ENCODE results near the gene FBXO48. TPM values are rescaled to one million over a fixed set of nuclear protein-coding genes. Genes with fewer than 3 reads are reported as not detected.

FBXO48 gene
- polyA plus RNA-seq, 1 donor (not counting 4 experiments of a cell fraction or from before 2014, with no cell fraction given): 1.9 TPM

GRCh38 chr2:68468801-68469200 is 1.7 kb upstream of the FBXO48 start:
- Histone ChIP-seq H3K27ac (ENCODE audit: control insufficient read depth, insufficient read depth, low read length) (peak overlapping the region; percentile 34), H3K4me3 (ENCODE audit: control insufficient read depth in 2 of 3, extremely low read depth in 1 of 3, insufficient read depth in 2 of 3, low read depth in 1 of 3, low read length in 3 of 3) (peak overlapping the region in 2 of 3 experiments; percentile 67 to 70)
- TF ChIP-seq EZH2 (IDR thresholded peaks at IDR 0.05; ENCODE audit: low read length): no peak
- TF ChIP-seq, protein P1, sequence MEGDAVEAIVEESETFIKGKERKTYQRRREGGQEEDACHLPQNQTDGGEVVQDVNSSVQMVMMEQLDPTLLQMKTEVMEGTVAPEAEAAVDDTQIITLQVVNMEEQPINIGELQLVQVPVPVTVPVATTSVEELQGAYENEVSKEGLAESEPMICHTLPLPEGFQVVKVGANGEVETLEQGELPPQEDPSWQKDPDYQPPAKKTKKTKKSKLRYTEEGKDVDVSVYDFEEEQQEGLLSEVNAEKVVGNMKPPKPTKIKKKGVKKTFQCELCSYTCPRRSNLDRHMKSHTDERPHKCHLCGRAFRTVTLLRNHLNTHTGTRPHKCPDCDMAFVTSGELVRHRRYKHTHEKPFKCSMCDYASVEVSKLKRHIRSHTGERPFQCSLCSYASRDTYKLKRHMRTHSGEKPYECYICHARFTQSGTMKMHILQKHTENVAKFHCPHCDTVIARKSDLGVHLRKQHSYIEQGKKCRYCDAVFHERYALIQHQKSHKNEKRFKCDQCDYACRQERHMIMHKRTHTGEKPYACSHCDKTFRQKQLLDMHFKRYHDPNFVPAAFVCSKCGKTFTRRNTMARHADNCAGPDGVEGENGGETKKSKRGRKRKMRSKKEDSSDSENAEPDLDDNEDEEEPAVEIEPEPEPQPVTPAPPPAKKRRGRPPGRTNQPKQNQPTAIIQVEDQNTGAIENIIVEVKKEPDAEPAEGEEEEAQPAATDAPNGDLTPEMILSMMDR (optimal IDR thresholded peaks at IDR 0.05 in 1 of 3, IDR thresholded peaks at IDR 0.05 in 1 of 3, conservative IDR thresholded peaks at IDR 0.05 in 1 of 3; ENCODE audit: extremely low read depth in 1 of 3, insufficient read depth in 2 of 3, low read length in 3 of 3): no peak

DNA sequence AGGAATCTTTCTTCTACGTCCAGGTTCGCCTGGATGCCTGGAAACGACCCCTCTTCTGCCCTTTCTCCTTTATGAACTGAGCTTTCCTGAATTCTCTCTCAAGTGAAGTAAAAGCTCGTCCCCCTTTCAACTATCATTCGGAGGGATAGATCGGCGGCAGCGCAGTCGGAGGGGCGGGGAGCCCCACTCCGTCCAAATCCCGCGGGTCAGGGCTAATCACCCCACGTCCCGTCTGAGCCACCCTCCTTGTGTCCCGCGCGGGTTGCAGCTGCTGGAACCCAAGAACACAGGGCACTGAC is 367 bp downstream of the FBXO48 start:
- TF ChIP-seq EZH2 (IDR thresholded peaks at IDR 0.05; ENCODE audit: low read length): no peak
- TF ChIP-seq, protein P1 (optimal IDR thresholded peaks at IDR 0.05 in 1 of 3, IDR thresholded peaks at IDR 0.05 in 1 of 3, conservative IDR thresholded peaks at IDR 0.05 in 1 of 3; ENCODE audit: extremely low read depth in 1 of 3, insufficient read depth in 2 of 3, low read length in 3 of 3): no peak
- peaks cover 38% of the 10 kb centered on the region for H3K4me1 ChIP-seq (ENCODE audit: control insufficient read depth, extremely low read depth, insufficient read depth, low read length)
- H2AFZ ChIP-seq (ENCODE audit: control insufficient read depth, low read length): peak overlapping the region; percentile 99
- peaks cover 3% of the 10 kb centered on the region for H3K9me1 ChIP-seq (ENCODE audit: control insufficient read depth, extremely low read depth, insufficient read depth, low read length)
- no peaks in the 10 kb centered on the region for H3K9me3 ChIP-seq (ENCODE audit: control insufficient read depth, low read depth, low read length)
- H3K36me3 ChIP-seq (ENCODE audit: control insufficient read depth in 2 of 2, extremely low read depth in 1 of 2, insufficient read depth in 2 of 2, low read length in 2 of 2): peaks cover 0 to 2% of the 10 kb centered on the region in 2 experiments
- peak overlapping the region; percentile 98 for H3K9ac ChIP-seq (ENCODE audit: control insufficient read depth, extremely low read depth, insufficient read depth, low read length)
- dilution Hi-C loops (cut with MboI; ENCODE audit: extremely low pct_ligation_motif_present, low sequenced_read_pairs): no loop called here
- H3K4me3 ChIP-seq (ENCODE audit: control insufficient read depth in 2 of 3, extremely low read depth in 1 of 3, insufficient read depth in 2 of 3, low read depth in 1 of 3, low read length in 3 of 3): peak overlapping the region; percentile 71 to 97 (median 96)
- peak overlapping the region; percentile 100 for H3K4me2 ChIP-seq (ENCODE audit: control insufficient read depth, extremely low read depth, insufficient read depth, low read depth, low read length)
- FAIRE-seq: no peak
- no peak for DNase-seq (ENCODE audit: low read depth, low spot score)
- H3K27ac ChIP-seq (ENCODE audit: control insufficient read depth, insufficient read depth, low read length): peak overlapping the region; percentile 99
- no peaks in the 10 kb centered on the region for H4K20me1 ChIP-seq (ENCODE audit: control insufficient read depth, extremely low read depth, insufficient read depth, low read length)
- H3K79me2 ChIP-seq (ENCODE audit: control insufficient read depth, insufficient read depth, low read length): peaks cover 10% of the 10 kb centered on the region
- H3K27me3 ChIP-seq (ENCODE audit: control insufficient read depth, extremely low read depth, insufficient read depth, low read length): no peaks in the 10 kb centered on the region

More at GRCh38 chr2:68468801-68469200, 1.7 kb upstream of the FBXO48 start:
- dilution Hi-C loops (cut with MboI; ENCODE audit: extremely low pct_ligation_motif_present, low sequenced_read_pairs): no loop called here
- H3K4me2 ChIP-seq (ENCODE audit: control insufficient read depth, extremely low read depth, insufficient read depth, low read depth, low read length): peak overlapping the region; percentile 97
- H3K9me1 ChIP-seq (ENCODE audit: control insufficient read depth, extremely low read depth, insufficient read depth, low read length): peaks cover 3% of the 10 kb centered on the region
- peak overlapping the region; percentile 49 for H2AFZ ChIP-seq (ENCODE audit: control insufficient read depth, low read length)
- FAIRE-seq: peak; percentile 43
- DNase-seq (ENCODE audit: low read depth, low spot score): no peak
- H3K9me3 ChIP-seq (ENCODE audit: control insufficient read depth, low read depth, low read length): no peaks in the 10 kb centered on the region
- no peaks in the 10 kb centered on the region for H4K20me1 ChIP-seq (ENCODE audit: control insufficient read depth, extremely low read depth, insufficient read depth, low read length)
- H3K36me3 ChIP-seq (ENCODE audit: control insufficient read depth in 2 of 2, extremely low read depth in 1 of 2, insufficient read depth in 2 of 2, low read length in 2 of 2): peaks cover 0 to 2% of the 10 kb centered on the region in 2 experiments
- peaks cover 38% of the 10 kb centered on the region for H3K4me1 ChIP-seq (ENCODE audit: control insufficient read depth, extremely low read depth, insufficient read depth, low read length)
- no peaks in the 10 kb centered on the region for H3K27me3 ChIP-seq (ENCODE audit: control insufficient read depth, extremely low read depth, insufficient read depth, low read length)
- H3K79me2 ChIP-seq (ENCODE audit: control insufficient read depth, insufficient read depth, low read length): peaks cover 10% of the 10 kb centered on the region
- H3K9ac ChIP-seq (ENCODE audit: control insufficient read depth, extremely low read depth, insufficient read depth, low read length): peak overlapping the region; percentile 51
